Spleen (tissue), 7 donors: ENCODE data around the gene PPP2R5E.

Source experiments
- CTCF ChIP-seq, 11 experiments: fragments of 200-600 bp in 7 of 11; fragments of 450-650 bp in 4 of 11; sonication (generic) in 4 of 11; IDR thresholded peaks in 8 of 11; conservative IDR thresholded peaks in 3 of 11; 1 replicate in 7 of 11; 2 replicates in 4 of 11; pipeline versions ENCODE4 v1.4.0 to v1.8.0; 2016 to 2021; ENCODE audit warnings: antibody characterized with exemption in 11 of 11, inconsistent platforms in 4 of 11, mild to moderate bottlenecking in 1 of 11
- POLR2A ChIP-seq, 3 donors: fragments of 450-650 bp; IDR thresholded peaks; one replicate each; pipeline ENCODE4 v1.5.1; 2017; ENCODE audit warnings: antibody characterized with exemption in 3 of 3, mild to moderate bottlenecking in 1 of 3
- POLR2AphosphoS5 ChIP-seq, 3 donors: sonication (generic); formaldehyde crosslinking; IDR thresholded peaks; one replicate each; pipeline ENCODE4 v1.5.1; 2017; ENCODE audit warnings: antibody characterized with exemption in 3 of 3
- donor health status: DM: no; HTN: no; CAD: no; lungs with moderate emphysema.
- donor health status: DM: no; HTN: no; CAD: no.
- donor health status: DM: no; HTN: no; CAD: no.

GRCh38 chr14:63468294-63468693 lies 74.9 kb downstream of the PPP2R5E start:
- TF ChIP-seq POLR2A (IDR thresholded peaks at IDR 0.05) = no peak
- TF ChIP-seq CTCF (IDR thresholded peaks at IDR 0.05 in 8 of 11, conservative IDR thresholded peaks at IDR 0.05 in 3 of 11) = no peak
- no peak for TF ChIP-seq POLR2AphosphoS5 (IDR thresholded peaks at IDR 0.05)
